ENCODE measurements around the gene STEAP4.
A peak's percentile ranks its signal among the peaks of the same experiment; 100 is the strongest.

STEAP4 gene

DNA sequence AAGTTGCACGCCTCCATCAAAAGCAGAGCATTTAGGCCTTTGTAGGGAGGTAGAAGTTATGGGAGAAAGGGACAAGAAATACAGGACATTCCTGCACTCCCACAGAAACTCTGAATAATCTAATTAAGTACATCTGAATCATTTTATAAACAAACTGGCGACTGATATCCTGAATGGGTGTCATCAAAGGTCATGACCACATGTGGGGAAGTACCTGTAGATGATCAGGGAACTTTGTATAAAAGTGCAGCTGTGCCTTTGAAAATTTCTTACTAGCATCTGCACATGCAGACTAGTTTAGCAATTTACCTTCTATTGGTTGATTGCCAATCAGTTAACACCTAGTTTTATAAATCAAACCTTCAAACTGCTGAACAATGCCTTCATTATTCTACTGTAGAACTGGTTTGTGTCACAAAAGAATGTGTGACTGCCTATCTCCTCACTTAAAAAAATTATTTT lies 17.1 kb downstream of the STEAP4 start:
- H3K4me3 ChIP-seq (ENCODE audit: low read depth in 1 of 2, low read length in 1 of 2): no peak overlapping the region
- no peaks in the 10 kb centered on the region for H3K27me3 ChIP-seq
- H3K4me1 ChIP-seq (ENCODE audit: control insufficient read depth in 1 of 2, insufficient read depth in 1 of 2, low read depth in 1 of 2, low read length in 1 of 2): peaks cover 29 to 57% of the 10 kb centered on the region in 2 experiments
- no peak for TF ChIP-seq CTCF (IDR thresholded peaks at IDR 0.05)
- peak overlapping the region; percentile 54 for H3K27ac ChIP-seq
- no peaks in the 10 kb centered on the region for H3K9me3 ChIP-seq
- H3K36me3 ChIP-seq: peaks cover 54% of the 10 kb centered on the region

DNA sequence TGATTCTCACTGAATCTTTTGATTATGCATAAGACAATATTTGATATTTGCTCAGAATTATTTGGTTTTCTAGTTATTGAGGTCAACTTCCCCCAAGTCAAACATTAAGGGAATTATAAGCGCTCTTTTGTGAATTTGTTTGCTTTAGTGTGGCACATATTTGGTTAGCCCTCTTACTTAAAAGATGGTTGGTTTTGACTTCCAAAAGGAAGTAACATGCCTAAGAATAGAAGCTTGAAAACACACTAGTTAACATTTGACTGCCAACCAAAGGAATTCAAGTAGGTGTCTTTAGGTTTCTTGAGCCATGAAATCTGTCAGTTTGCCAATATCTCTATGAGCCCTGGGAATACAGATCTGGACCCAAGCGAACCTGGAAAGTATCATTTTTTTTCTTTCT lies 24.9 kb downstream of the STEAP4 start:
- no peaks in the 10 kb centered on the region for H3K9me3 ChIP-seq
- H3K27me3 ChIP-seq: no peaks in the 10 kb centered on the region
- no peak for TF ChIP-seq CTCF (IDR thresholded peaks at IDR 0.05)
- peaks cover 44 to 68% of the 10 kb centered on the region in 2 experiments for H3K4me1 ChIP-seq (ENCODE audit: control insufficient read depth in 1 of 2, insufficient read depth in 1 of 2, low read depth in 1 of 2, low read length in 1 of 2)
- no peak overlapping the region for H3K4me3 ChIP-seq (ENCODE audit: low read depth in 1 of 2, low read length in 1 of 2)
- peak overlapping the region; percentile 93 for H3K27ac ChIP-seq
- H3K36me3 ChIP-seq: peaks cover 72% of the 10 kb centered on the region

- H3K27ac ChIP-seq: peak overlapping the region; percentile 93
- no peak for TF ChIP-seq CTCF (IDR thresholded peaks at IDR 0.05)
- no peak overlapping the region for H3K4me3 ChIP-seq (ENCODE audit: low read depth in 1 of 2, low read length in 1 of 2)
- H3K27me3 ChIP-seq: no peaks in the 10 kb centered on the region
- no peaks in the 10 kb centered on the region for H3K9me3 ChIP-seq
- H3K36me3 ChIP-seq: peaks cover 76% of the 10 kb centered on the region
- peaks cover 49 to 71% of the 10 kb centered on the region in 2 experiments for H3K4me1 ChIP-seq (ENCODE audit: control insufficient read depth in 1 of 2, insufficient read depth in 1 of 2, low read depth in 1 of 2, low read length in 1 of 2)
These were observed 25.9 kb downstream of the STEAP4 start for GRCh38 chr7:88280801-88281200.

DNA sequence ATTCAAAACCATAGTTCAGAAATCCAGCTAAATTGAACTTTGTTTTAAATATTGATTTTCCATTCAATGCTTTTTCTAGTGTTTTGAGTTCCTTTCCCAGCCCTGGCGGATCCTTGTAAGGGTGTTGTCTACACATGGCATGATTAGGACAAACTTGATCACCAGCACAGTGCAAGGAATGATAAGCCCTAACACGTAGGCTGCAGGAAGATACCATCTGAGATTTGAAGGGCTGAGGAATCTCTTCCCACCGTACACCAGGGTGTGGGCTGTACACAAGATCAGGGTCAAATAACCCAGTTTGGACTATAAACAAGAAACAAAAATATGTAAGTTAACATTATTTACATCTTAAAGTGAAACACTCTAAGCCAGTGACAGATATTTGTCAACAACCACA lies 27.4 kb downstream of the STEAP4 start:
- Histone ChIP-seq H3K4me3 (ENCODE audit: low read depth in 1 of 2, low read length in 1 of 2) (peak overlapping the region in 1 of 2 experiments; percentile 39), H3K9me3 (no peaks in the 10 kb centered on the region), H3K4me1 (ENCODE audit: control insufficient read depth in 1 of 2, insufficient read depth in 1 of 2, low read depth in 1 of 2, low read length in 1 of 2) (peaks cover 49 to 69% of the 10 kb centered on the region in 2 experiments), H3K27me3 (no peaks in the 10 kb centered on the region), H3K36me3 (peaks cover 85% of the 10 kb centered on the region), H3K27ac (peak overlapping the region; percentile 93)
- no peak for TF ChIP-seq CTCF (IDR thresholded peaks at IDR 0.05)

DNA sequence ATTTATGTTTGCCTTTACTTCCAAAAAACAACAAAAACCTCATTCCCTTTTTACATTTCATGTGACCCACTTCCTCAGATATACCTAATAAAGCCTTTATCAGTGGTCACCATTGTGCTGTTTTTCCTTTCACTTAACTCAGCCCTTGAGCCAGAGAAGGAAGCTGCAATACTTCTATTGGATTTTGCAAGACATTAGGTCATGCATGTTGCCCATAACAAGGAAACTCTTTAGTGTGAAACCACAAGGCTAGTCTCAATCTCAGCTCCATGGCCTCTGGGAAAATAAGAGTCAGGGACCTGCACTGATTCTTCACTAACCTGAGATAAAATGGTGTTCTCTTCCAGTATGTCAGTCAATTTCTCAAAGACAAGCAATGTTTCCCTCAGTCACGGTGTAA lies 27.8 kb downstream of the STEAP4 start:
- peaks cover 49 to 65% of the 10 kb centered on the region in 2 experiments for H3K4me1 ChIP-seq (ENCODE audit: control insufficient read depth in 1 of 2, insufficient read depth in 1 of 2, low read depth in 1 of 2, low read length in 1 of 2)
- no peaks in the 10 kb centered on the region for H3K9me3 ChIP-seq
- TF ChIP-seq CTCF (IDR thresholded peaks at IDR 0.05): no peak
- H3K27ac ChIP-seq: peak overlapping the region; percentile 93
- no peaks in the 10 kb centered on the region for H3K27me3 ChIP-seq
- peak overlapping the region in 1 of 2 experiments; percentile 39 for H3K4me3 ChIP-seq (ENCODE audit: low read depth in 1 of 2, low read length in 1 of 2)
- H3K36me3 ChIP-seq: peaks cover 81% of the 10 kb centered on the region

All from neutrophil (primary cell).